ENCODE results near the gene TMCC2. TPM values are rescaled to one million over a fixed set of nuclear protein-coding genes. Genes with fewer than 3 reads are reported as not detected.

TMCC2 gene
- total and polyA plus RNA-seq, 2 of the 8 experiments (the other 6 are each of a cell fraction or from before 2014, with no cell fraction given): 6.7 to 6.8 TPM

- peaks cover 0 to 1% of the 10 kb centered on the region in 2 experiments for H4K20me1 ChIP-seq (replicated peaks in 1 of 2; ENCODE audit: control insufficient read depth in 1 of 2, insufficient read depth in 2 of 2, low read length in 2 of 2)
- no peak overlapping the region for H3K4me3 ChIP-seq (ENCODE audit: extremely low read depth in 1 of 4, insufficient read depth in 2 of 4, low read depth in 3 of 4, low read length in 4 of 4)
- no peak overlapping the region for H2AFZ ChIP-seq (ENCODE audit: low read length)
- peaks cover 0 to 5% (median 2%) of the 10 kb centered on the region in 4 experiments; a peak in 3 of 8 replicates for H3K36me3 ChIP-seq (ENCODE audit: control insufficient read depth in 2 of 4, insufficient read depth in 4 of 4, low read length in 3 of 4)
- no peak overlapping the region for H4K8ac ChIP-seq (ENCODE audit: extremely low read depth, insufficient read depth, low read length)
- no peaks in the 10 kb centered on the region for H3K4me1 ChIP-seq (replicated peaks in 1 of 4; ENCODE audit: control insufficient read depth in 3 of 4, insufficient read depth in 4 of 4, low read length in 3 of 4)
- H3K18ac ChIP-seq (ENCODE audit: extremely low read depth, low read length): no peak overlapping the region
- H3K27me3 ChIP-seq (replicated peaks in 1 of 4; ENCODE audit: control insufficient read depth in 3 of 4, extremely low read depth in 1 of 4, insufficient read depth in 3 of 4, low read length in 3 of 4): no peaks in the 10 kb centered on the region
- FAIRE-seq: no peak
- ChIA-PET CTCF (ENCODE audit: partially characterized antibody) (interaction anchor here (0.6 to 40.8 kb wide), 7 partner anchors 12 to 668 kb away, joined by 3 to 1035 read pairs (median 3); partner anchors contain the start of gene TMCC2), POLR2A (ENCODE audit: partially characterized antibody) (interaction anchor here (2.0 to 4.2 kb wide), 2 partner anchors 12 kb away, joined by 9 to 11 read pairs; partner anchors contain the start of gene TMCC2)
- H2BK120ac ChIP-seq (replicated peaks; ENCODE audit: low read depth, low read length): no peak overlapping the region
- DNase-seq (ENCODE audit: low read depth in 1 of 2, low spot score in 2 of 2): no peak
- TF ChIP-seq RBBP5 (IDR thresholded peaks at IDR 0.05; ENCODE audit: borderline replicate concordance, low read depth, low read length) (no peak), E2F6 (IDR thresholded peaks at IDR 0.05) (no peak), BRCA1 (IDR thresholded peaks at IDR 0.05; ENCODE audit: low read depth, low read length) (no peak), POLR2A (IDR thresholded peaks at IDR 0.05; ENCODE audit: control extremely low read depth in 1 of 2, low read depth in 2 of 2, low read length in 2 of 2) (no peak), POU5F1 (IDR thresholded peaks at IDR 0.05; ENCODE audit: low read depth, low read length) (no peak), SAP30 (IDR thresholded peaks at IDR 0.05; ENCODE audit: insufficient read depth, insufficient replicate concordance, low read length) (no peak), FOSL1 (IDR thresholded peaks at IDR 0.05; ENCODE audit: insufficient read depth, low read depth, low read length) (no peak), RNF2 (IDR thresholded peaks at IDR 0.05; ENCODE audit: borderline replicate concordance, low read depth, low read length, missing control alignments, poor library complexity, severe bottlenecking) (no peak), CBX8 (IDR thresholded peaks at IDR 0.05; ENCODE audit: borderline replicate concordance, low read depth, low read length) (no peak), TBP (IDR thresholded peaks at IDR 0.05; ENCODE audit: low read depth, low read length) (no peak), SRF (IDR thresholded peaks at IDR 0.05; ENCODE audit: low read depth, low read length) (no peak)
- H3K56ac ChIP-seq (replicated peaks; ENCODE audit: insufficient read length, low read depth, low read length): no peak overlapping the region
- H3K9me3 ChIP-seq (ENCODE audit: insufficient read depth in 2 of 2, low read depth in 1 of 2, low read length in 1 of 2): no peaks in the 10 kb centered on the region
- no peak overlapping the region for H3K4me2 ChIP-seq (ENCODE audit: insufficient read depth in 1 of 2, low read depth in 2 of 2, low read length in 2 of 2)
- no peak overlapping the region for H4K91ac ChIP-seq (replicated peaks; ENCODE audit: insufficient read length, low read length)
- no peak overlapping the region for H3K23ac ChIP-seq (ENCODE audit: insufficient read length)
- no peak overlapping the region for H4K5ac ChIP-seq (ENCODE audit: insufficient read length, low read depth, low read length)
- no peak overlapping the region for H2AK5ac ChIP-seq (ENCODE audit: low read depth, low read length)
- 95% methylated on average over 6 of the region's 6 CpGs; no CpG with 5 or more reads in 1 of the 2 experiments for WGBS, 2 experiments (ENCODE audit: extremely low coverage in 1 of 2, insufficient coverage in 1 of 2, insufficient read length in 1 of 2, insufficient replicate concordance in 2 of 2, low coverage in 1 of 2, low lambda C conversion rate in 2 of 2, missing lambda C conversion rate in 1 of 2)
- H3K79me1 ChIP-seq (ENCODE audit: low read depth, low read length): peaks cover 2% of the 10 kb centered on the region; the same call in 1 of the 2 replicates
- no peak overlapping the region for H3K9ac ChIP-seq (replicated peaks in 1 of 4; ENCODE audit: extremely low read depth in 1 of 4, low read depth in 3 of 4, low read length in 3 of 4)
- no peak overlapping the region for H2BK20ac ChIP-seq (ENCODE audit: low read length)
- no peak overlapping the region for H2BK15ac ChIP-seq (ENCODE audit: low read length)
- no peak overlapping the region for H2BK12ac ChIP-seq (ENCODE audit: low read depth, low read length)
- H3K4ac ChIP-seq (replicated peaks; ENCODE audit: insufficient read length, low read depth, low read length): no peak overlapping the region
- no peaks in the 10 kb centered on the region for H3K79me2 ChIP-seq (ENCODE audit: control insufficient read depth in 1 of 2, insufficient read depth in 2 of 2, low read length in 2 of 2)
- H3K27ac ChIP-seq (ENCODE audit: low read depth, low read length): no peak overlapping the region
- H2BK5ac ChIP-seq (ENCODE audit: low read depth, low read length): no peak overlapping the region
- no peak overlapping the region for H3K14ac ChIP-seq (ENCODE audit: insufficient read length)
- H3K23me2 ChIP-seq (ENCODE audit: low read depth, low read length): no peaks in the 10 kb centered on the region
These were observed 12.4 kb downstream of the TMCC2 start for GRCh38 chr1:205240118-205240517.

All from H1 (cell line).